Mesothelial cell of epicardium (in vitro differentiated cells): ENCODE measurements around the gene RPL22L1. TPM values are rescaled to one million over a fixed set of nuclear protein-coding genes. Genes with fewer than 3 reads are reported as not detected.
"Not testable (repeated sequence)": the region's sequence is repeated elsewhere in the genome, so short reads cannot be mapped to it uniquely, and the experiment has no call there.

ENCODE experiments used
- DNase-seq, 2 experiments: peaks; one replicate each; pipeline ENCODE4 v3.0.0; 2021; ENCODE audit warnings: low spot score in 2 of 2; ENCODE audit not compliant: unreplicated experiment in 2 of 2
- H3K27ac Mint-ChIP-seq: 2 replicates; pipeline ENCODE4 v1.8.0; 2021; ENCODE audit warnings: mixed read lengths
- H3K27me3 Mint-ChIP-seq: 2 replicates; pipeline ENCODE4 v1.8.0; 2021; ENCODE audit warnings: low read depth, mixed read lengths
- H3K36me3 Mint-ChIP-seq: 2 replicates; pipeline ENCODE4 v1.8.0; 2021; ENCODE audit warnings: mixed read lengths
- H3K4me1 Mint-ChIP-seq: 2 replicates; pipeline ENCODE4 v1.8.0; 2021; ENCODE audit warnings: mixed read lengths
- H3K4me3 Mint-ChIP-seq: 2 replicates; pipeline ENCODE4 v1.8.0; 2021; ENCODE audit warnings: mild to moderate bottlenecking, moderate library complexity, mixed read lengths
- H3K9me3 Mint-ChIP-seq: 2 replicates; pipeline ENCODE4 v1.8.0; 2021; ENCODE audit warnings: mixed read lengths
- CTCF ChIP-seq: fragments of 200-600 bp; sonication (generic); IDR thresholded peaks from one replicate; pipeline ENCODE4 v1.5.0; 2021; ENCODE audit warnings: antibody characterized with exemption; ENCODE audit not compliant: unreplicated experiment
- total RNA-seq: library from RNA; stranded (reverse); gene quantifications from 3 replicates; pipeline ENCODE4 v1.2.1, GENCODE V29; 2021

Gene RPL22L1
- total RNA-seq, 1 donor from 2014 or later, result 97.6 TPM

- Mint-ChIP-seq H3K27ac (no peak overlapping the region), H3K9me3 (no peaks in the 10 kb centered on the region), H3K27me3 (peaks cover 11% of the 10 kb centered on the region), H3K4me1 (peaks cover 14% of the 10 kb centered on the region), H3K36me3 (peaks cover 5% of the 10 kb centered on the region), H3K4me3 (no peak overlapping the region)
- DNase-seq, result no peak
- no peak for TF ChIP-seq CTCF
Observed at GRCh38 chr3:170903123-170903522, 33.1 kb upstream of the RPL22L1 start.

GRCh38 chr3:170899455-170899854 is 29.5 kb upstream of the RPL22L1 start:
- no peak for TF ChIP-seq CTCF
- peaks cover 14% of the 10 kb centered on the region for H3K9me3 Mint-ChIP-seq
- no peak overlapping the region for H3K27ac Mint-ChIP-seq
- no peak for DNase-seq
- peaks cover 14% of the 10 kb centered on the region for H3K36me3 Mint-ChIP-seq
- H3K4me3 Mint-ChIP-seq, result no peak overlapping the region
- H3K4me1 Mint-ChIP-seq, result no peaks in the 10 kb centered on the region
- no peaks in the 10 kb centered on the region for H3K27me3 Mint-ChIP-seq

- H3K4me1 Mint-ChIP-seq, result no peaks in the 10 kb centered on the region
Observed at GRCh38 chr3:170897978-170898377, 28.0 kb upstream of the RPL22L1 start.

GRCh38 chr3:170897199-170897598 is 27.2 kb upstream of the RPL22L1 start:
- H3K27me3 Mint-ChIP-seq, H3K4me3 Mint-ChIP-seq, H3K27ac Mint-ChIP-seq, H3K4me1 Mint-ChIP-seq, DNase-seq: not testable (repeated sequence)
- Mint-ChIP-seq H3K9me3 (peaks cover 14% of the 10 kb centered on the region), H3K36me3 (peaks cover 12% of the 10 kb centered on the region)

More at GRCh38 chr3:170897978-170898377, 28.0 kb upstream of the RPL22L1 start:
- Mint-ChIP-seq H3K27me3 (no peaks in the 10 kb centered on the region), H3K36me3 (peaks cover 14% of the 10 kb centered on the region), H3K27ac (no peak overlapping the region), H3K4me3 (no peak overlapping the region), H3K9me3 (peaks cover 14% of the 10 kb centered on the region)
- no peak for DNase-seq
- no peak for TF ChIP-seq CTCF

GRCh38 chr3:170896781-170897180 is 26.8 kb upstream of the RPL22L1 start:
- no peak for DNase-seq
- Mint-ChIP-seq H3K27me3 (no peaks in the 10 kb centered on the region), H3K4me1 (no peaks in the 10 kb centered on the region), H3K9me3 (peaks cover 14% of the 10 kb centered on the region), H3K27ac (no peak overlapping the region), H3K36me3 (peaks cover 10% of the 10 kb centered on the region), H3K4me3 (no peak overlapping the region)
- no peak for TF ChIP-seq CTCF

GRCh38 chr3:170896333-170896732 is 26.3 kb upstream of the RPL22L1 start:
- H3K9me3 Mint-ChIP-seq, result peaks cover 16% of the 10 kb centered on the region
- H3K27me3 Mint-ChIP-seq, DNase-seq, H3K4me1 Mint-ChIP-seq, H3K27ac Mint-ChIP-seq, H3K4me3 Mint-ChIP-seq: not testable (repeated sequence)
- peaks cover 12% of the 10 kb centered on the region for H3K36me3 Mint-ChIP-seq

- no peak for DNase-seq
- no peaks in the 10 kb centered on the region for H3K27me3 Mint-ChIP-seq
- no peak for TF ChIP-seq CTCF
- no peak overlapping the region for H3K4me3 Mint-ChIP-seq
- peaks cover 14% of the 10 kb centered on the region for H3K36me3 Mint-ChIP-seq
- peaks cover 20% of the 10 kb centered on the region for H3K9me3 Mint-ChIP-seq
- no peak overlapping the region for H3K27ac Mint-ChIP-seq
- H3K4me1 Mint-ChIP-seq, result no peaks in the 10 kb centered on the region
Observed at GRCh38 chr3:170893895-170894294, 23.9 kb upstream of the RPL22L1 start.
